HG03457 (cell line): ENCODE measurements around the gene LOC128125822.
"Not testable (repeated sequence)": the region's sequence is repeated elsewhere in the genome, so short reads cannot be mapped to it uniquely, and the experiment has no call there.

Source experiments
- ATAC-seq: cut with Tn5 transposase; IDR thresholded peaks from one replicate; pipeline ENCODE4 v1.9.1; 2021; ENCODE audit warnings: moderate number of reproducible peaks; ENCODE audit not compliant: unreplicated experiment

LOC128125822 gene

DNA sequence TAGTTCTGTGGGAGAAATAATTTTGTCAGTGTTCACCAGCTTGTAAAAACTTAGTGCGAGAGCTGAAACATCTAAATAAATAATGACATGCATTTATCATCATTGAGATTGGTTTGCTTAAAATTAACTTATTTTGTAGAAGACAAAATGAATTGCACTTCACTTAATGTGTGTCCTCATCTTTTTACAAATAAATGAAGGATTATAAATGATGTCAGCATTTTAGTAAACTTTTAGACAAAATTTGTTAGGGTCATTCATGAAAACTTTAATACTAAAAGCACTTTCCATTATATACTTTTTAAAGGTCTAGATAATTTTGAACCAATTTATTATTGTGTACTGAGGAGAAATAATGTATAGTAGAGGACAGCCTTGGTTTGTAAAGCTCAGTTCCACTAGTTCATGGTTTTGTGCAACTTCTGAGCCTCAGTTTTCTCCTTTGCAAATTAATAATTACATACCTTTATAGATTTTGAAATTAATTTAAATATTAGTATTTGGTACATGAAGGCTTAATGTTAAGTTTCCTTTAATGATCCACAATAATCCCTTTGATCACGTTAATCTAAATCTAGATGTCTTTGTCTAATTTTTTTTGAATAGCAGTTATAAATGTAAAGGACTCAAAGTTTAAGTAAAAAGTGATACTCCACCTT is 9.2 kb downstream of the LOC128125822 start:
- ATAC-seq, result no peak

DNA sequence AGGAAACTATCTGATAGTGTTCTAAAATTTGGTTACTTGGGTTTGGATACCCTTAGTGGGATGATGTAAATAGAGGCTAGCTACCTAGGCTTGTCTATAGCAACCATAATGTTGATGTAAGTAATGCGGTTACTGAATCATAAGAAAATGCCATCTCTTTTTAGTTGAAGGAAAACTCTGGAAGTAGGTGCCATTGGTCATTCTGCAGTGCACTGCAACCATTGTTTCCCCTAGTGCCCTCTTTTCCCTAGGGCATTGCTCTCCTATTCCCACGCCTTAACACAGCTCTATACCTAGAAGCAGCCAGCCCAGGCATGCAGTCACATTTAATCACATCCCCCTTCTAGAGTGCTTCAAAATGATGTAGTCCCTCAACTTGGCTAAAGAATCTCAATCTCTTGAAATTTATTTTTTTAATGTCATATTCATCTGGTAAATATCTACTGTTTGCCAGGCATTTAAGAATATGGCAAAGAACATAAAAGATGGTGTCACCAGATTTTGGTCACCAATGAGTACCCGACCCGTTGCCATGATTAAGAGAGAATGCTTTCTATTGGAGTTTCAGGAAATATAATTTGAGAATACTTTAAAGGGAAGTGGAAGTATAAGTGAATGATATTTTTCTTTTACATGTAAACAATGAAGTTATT is 10.4 kb downstream of the LOC128125822 start:
- no peak for ATAC-seq

DNA sequence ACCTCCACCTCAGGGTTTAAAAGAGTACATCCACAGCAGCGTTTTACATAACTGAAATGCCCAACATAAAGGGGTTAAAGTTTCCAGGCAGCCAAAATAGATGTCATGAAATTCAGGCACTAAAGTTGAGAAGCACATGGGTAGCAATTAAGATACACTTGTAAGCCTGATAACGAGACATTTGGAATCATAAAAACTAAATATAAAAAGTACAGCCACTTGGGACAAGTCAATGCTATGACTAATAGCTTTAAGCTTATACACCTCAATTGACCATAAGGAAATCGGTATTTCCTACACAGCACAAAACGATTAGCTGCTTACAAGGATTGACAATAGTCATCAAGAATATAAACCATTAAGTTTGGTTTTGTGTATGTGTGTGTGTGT is 11.8 kb downstream of the LOC128125822 start:
- no peak for ATAC-seq

DNA sequence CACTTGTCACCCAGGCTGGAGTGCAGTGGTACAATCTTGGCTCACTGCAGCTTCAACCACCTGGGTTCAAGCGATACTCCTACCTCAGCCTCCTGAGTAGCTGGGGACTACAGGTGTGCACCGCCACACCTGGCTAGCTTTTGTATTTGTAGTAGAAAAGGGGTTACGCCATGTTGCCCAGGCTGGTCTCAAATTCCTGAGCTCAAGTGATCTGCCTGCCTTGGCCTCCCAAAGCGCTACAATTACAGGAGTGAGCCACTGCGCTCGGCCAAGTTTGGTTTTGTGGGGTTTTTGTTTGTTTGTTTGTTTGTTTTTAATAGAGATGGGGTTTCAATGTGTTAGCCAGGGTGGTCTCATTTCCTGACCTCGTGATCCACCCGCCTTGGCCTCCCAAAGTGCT is 12.3 kb downstream of the LOC128125822 start:
- ATAC-seq, result no peak

DNA sequence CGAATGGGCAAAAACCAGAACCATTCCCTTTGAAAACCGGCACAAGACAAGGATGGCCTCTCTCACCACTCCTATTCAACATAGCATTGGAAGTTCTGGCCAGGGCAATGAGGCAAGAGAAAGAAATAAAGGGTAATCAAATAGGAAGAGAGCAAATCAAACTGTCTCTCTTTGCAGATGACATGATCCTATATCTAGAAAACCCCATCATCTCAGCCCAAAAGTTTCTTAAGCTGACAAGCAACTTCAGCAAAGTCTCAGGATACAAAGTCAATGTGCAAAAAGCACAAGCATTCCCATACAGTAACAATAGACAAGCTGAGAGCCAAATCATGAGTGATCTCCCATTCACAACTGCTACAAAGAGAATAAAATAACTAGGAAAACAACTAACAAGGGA is 13.4 kb downstream of the LOC128125822 start:
- not testable (repeated sequence) for ATAC-seq

DNA sequence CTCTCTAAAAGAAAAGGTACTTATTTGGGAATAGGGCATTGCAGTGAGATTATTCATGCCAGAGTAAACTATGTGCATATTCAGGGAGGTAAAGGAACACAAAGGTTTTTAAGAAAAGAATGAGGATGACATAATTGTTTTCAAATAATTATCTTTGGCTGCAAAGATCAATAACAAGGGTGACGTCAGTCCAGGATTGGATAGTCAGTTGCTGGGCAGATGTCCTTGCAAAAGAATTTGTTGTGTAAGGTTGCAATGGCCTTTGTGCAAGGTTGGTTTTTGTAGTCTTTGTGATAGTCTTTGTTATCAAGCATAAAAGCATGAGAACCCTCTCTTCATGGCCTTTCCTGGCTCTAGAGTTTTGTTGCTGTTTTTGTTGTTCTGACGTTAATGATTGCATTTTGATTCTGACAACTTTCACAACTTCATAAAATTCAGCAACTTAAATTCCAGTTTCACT is 17.7 kb downstream of the LOC128125822 start:
- no peak for ATAC-seq

DNA sequence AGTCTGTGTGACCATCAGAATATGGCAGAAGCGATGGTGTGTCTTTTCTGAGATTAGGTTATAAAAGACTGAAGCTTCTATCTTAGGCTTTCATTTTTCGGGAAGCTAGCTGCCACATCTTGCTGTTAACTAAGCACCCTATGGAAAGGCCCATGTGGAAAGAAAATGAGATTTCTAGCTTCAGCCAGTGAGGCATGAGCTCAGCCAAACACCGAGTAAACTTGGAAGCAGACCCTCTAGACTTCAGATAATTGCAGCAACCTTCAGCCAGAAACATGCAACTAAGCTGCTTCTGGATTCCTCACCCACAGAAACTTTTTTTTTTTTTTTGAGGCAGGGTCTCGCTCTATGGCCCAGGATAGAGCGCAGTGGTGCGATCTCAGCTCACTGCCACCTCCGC is 20.6 kb downstream of the LOC128125822 start:
- no peak for ATAC-seq

DNA sequence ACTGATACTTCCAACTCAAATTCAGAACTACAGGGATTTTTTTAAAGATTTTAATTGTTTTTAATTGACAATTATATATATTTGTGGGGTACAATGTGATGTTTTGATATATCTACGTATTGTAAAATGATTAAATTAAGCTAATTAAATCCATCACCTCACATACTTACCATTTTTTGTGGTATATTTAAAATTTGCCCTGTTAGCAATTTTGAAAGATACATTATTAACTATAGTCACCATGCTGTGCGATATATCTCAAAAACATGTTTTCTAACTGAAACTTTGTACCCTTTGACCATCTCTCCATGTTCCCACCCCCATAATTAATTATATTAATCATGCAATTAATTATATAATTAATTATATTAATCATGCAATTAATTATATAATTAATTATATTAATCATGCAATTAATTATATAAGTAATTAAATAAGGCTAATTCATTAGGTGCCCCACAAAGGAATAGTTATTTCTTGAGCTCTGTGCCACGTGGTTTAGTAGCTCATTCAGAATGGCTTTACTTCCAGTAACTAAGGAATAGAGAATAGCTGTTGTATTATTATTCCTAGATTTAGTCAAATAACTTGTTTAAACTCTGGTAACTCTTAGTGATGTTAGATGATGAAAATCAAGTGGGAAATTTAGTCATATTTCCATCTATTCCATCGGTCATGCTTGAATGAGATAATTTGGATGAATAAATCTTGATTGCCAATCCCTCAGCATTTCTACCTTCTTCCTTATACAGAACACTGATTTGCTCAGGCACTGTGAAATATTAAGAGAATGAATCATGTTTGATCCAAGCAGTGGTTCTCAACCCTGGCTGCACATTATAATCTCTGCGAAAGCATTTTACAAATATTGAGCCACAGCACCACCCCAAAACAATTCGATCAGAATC is 25.1 kb downstream of the LOC128125822 start:
- no peak for ATAC-seq

DNA sequence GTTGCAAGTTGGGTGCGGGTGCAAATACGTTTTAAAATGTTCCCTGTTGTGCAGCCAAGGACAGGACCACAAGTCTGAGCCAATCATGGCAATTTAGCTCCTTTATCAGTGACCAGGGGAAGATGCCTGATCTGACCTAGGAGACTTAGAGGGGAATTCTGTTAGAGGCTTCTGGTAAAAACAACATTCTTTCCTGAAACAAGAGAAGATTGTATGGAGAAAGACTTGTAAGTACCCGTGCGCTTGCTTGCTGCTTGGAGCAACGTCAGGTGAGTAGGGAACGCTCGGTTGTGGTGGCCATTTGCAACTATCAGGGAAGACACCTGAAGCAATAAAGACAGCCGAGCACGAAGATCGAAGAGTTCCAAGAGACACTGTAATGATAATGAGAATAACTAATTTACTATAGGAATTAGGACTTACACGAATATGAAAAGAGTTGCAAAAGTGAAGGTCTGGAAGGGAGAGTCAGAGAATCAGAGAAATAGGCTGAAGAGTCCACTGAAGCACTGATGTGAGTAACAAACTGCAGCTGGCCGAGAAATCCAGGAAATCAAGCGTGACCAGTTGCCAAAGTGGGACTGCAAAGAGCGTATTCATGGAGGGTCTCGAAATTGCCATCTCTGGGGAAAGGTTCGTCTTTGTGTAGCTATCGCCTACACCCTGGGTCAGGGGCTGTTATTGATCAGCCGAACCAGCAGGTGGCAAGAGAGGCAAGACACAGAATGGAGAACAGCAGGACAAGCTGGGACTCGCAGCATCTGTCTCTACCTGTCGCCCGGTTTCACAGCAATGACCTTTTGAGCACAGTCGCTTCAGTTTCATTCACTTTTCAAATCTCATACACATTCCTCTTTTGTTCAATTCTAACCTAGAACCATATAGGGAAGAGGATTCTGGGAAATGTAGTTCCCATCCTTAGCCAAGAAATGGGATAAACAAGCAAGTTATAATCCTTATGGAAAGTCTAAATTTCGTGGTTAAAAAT is 26.1 kb downstream of the LOC128125822 start:
- peak; percentile 100 for ATAC-seq

DNA sequence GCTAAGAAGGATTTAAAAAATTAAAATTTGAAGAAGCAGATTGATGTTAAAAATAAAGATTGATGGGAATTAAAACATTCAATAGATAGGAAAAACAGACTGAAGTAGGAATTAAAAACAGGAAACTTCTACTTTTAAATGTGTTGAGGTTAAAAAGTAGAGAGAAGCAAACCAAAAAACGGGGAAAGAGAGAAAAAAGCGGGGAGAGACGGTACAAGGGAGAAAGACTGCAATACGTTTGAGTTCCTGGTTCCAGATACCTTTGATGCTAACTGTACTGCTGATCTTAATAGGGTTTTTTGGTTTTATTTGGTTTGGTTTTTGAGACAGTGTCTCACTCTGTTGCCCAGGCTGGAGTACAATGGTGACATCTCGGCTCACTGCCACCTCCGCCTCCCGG is 27.0 kb downstream of the LOC128125822 start:
- no peak for ATAC-seq

DNA sequence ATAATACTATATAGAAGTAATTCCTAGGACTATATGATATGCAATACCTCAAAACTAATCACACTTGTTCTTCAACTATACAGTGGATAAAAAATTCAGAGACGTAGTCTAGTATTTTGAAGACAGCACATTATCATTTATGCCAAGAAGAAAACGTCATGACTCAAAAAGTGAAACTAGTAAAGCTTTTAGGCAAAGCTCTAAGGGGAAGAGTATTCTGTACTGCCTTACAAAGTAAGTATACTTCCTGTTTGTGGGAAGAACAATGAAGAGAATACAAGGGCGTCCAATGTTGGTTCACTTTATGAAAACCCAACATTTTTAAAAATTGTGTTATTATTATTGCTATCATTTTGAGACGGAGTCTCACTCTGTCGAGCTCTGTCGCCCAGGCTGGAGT is 27.9 kb downstream of the LOC128125822 start:
- ATAC-seq, result no peak

DNA sequence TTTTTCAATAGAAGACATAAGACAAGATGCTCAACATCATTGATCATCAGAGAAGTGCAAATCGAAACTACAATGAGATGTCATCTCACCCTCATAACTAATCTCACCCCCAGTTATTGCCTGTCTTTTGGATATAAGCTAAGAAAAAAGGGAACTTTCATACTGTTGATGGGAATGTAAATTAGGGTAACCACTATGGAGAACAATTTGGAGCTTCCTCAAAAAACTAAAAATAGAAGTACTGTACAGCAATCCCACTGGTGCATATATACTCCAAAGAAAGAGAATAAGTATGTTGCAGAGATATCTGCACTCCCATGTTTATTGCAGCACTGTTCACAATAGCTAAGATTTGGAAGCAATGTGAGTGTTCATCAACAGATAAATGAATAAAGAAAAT is 37.0 kb downstream of the LOC128125822 start:
- no peak for ATAC-seq

DNA sequence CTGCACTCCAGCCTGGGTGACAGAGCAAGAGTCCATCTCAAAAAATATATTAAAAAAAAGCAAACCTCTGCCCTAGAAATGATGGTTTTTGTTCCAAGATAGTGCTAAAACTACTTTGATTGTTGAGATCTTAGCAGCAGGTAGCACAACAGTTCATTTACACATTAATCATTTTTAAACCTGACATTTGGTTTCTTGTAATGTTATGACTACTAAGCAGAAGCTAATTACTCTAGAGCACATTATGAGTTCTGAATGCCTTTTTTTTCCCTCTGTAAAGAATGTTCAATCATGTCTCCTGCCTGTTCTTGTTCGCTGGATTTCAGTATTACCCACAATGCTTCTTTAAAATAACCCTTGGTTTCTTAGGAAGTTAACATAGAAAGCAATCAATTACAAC is 38.7 kb downstream of the LOC128125822 start:
- no peak for ATAC-seq

DNA sequence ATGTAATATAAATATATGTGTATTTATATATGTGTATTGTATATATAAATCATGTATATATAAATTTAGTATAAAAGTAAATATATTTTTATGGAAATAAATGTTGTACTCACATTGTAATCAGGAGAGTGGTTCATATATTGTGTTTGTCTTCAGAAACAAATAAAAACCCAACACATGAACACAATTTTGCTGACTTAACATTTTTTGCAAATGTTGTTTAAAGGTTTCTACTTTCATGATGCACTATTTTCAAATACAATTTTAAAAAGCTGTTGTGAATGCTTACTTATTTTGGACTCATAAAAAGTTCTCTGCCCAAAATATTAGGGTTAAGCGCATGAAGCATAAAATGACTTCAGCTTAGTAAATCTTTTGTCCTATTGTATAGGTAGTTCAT is 39.3 kb downstream of the LOC128125822 start:
- no peak for ATAC-seq

DNA sequence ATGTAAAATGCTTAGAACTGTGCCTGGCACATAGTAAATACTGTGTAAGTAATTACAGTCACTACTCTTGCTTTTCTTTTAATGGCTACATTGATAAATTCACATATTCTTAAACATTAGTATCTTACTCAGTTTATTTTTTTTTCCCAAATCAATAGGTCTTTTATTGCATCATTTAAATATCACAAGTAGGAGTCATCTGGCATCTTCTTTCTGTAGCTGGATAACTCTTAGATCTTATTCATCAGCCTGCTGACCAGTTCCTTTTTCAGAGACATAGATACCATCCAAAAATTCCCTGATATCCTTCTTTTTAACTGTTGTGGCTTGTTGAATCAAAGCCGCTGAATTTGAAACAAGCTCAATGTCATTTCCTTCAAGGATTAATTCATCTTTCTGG is 43.3 kb downstream of the LOC128125822 start:
- ATAC-seq, result no peak
